GM12872 (cell line): ENCODE data around the gene UGT1A8.

Source experiments
- CTCF ChIP-seq: IDR thresholded peaks from 3 replicates; pipeline ENCODE4 v1.5.1; 2011; ENCODE audit warnings: low read depth, mild to moderate bottlenecking, low read length, moderate library complexity; ENCODE audit not compliant: insufficient read depth

UGT1A8 gene

DNA sequence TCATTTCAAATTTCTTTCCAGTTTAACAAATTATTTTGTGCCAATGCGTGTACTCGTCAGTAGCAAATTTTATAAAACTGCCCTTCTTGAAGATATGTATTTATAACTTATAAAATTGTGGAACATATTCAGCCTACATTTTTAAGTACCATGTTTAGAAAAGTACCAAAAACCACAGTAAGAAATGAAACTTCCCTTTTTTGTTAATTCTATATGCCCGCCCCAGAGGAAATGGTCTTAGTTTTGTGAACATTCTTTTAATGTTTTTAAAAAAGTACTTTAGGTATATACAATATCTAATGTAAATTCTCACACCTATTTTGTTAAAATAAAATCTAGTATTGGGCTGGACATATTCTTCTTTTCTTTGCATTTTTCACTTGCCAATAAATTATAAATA is 55.5 kb downstream of the UGT1A8 start:
- TF ChIP-seq CTCF: no peak

- no peak for TF ChIP-seq CTCF
Measured at GRCh38 chr2:233673896-233674295, 56.5 kb downstream of the UGT1A8 start.

DNA sequence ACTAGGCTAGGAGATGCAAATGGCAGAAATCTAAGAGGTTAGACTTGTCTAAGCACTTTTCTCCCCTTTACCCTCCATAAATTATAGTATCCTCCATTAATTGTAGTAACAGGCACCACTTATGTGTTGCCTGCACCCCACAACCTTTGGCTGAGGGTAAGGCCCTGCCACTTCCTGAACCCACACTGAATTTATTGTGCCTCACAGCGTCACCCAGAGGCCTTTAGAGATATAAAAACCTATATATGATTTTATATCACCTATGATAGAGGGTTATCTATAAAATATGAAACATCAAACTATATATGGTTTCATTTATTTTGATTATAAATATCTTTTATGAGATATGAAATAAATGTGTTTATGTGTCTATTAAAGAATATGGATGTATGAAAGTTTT is 56.9 kb downstream of the UGT1A8 start:
- TF ChIP-seq CTCF: no peak

DNA sequence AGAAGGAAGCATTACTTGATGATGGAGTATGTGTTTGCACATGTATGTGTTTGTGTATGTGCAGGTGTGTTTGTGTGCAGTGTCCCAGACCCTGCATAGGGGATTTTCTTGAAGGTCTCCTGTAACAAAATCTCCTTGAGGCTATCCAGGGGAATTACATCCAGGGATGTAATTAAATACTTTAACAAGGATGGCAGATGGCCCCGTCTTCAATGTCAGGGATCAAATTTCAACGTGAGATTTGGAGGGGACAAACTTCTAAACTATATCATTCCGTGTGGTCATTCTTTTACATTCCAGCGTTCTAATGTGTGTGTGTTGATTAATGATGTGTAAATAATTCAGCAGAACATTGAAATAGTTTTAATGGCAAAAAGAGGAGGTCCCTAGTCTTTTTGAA is 57.6 kb downstream of the UGT1A8 start:
- no peak for TF ChIP-seq CTCF

GRCh38 chr2:233676046-233676445 is 58.6 kb downstream of the UGT1A8 start:
- TF ChIP-seq CTCF: no peak

- TF ChIP-seq CTCF: no peak
Measured at GRCh38 chr2:233679196-233679595, 61.8 kb downstream of the UGT1A8 start.

GRCh38 chr2:233680361-233681045 is 63.1 kb downstream of the UGT1A8 start:
- TF ChIP-seq CTCF: no peak

GRCh38 chr2:233681521-233682099 is 64.2 kb downstream of the UGT1A8 start, which contains the start of gene UGT1A7:
UGT1A7 (plus strand) TSS chr2:233681901; CDS start chr2:233681938, 37 bp downstream.
- TF ChIP-seq CTCF: no peak
